ENCODE results near the gene NDUFB2.

The NDUFB2 gene

GRCh38 chr7:140744005-140744404 is 47.5 kb downstream of the NDUFB2 start:
- Mint-ChIP-seq H3K36me3 (ENCODE audit: low read depth) (peaks cover 47% of the 10 kb centered on the region), H3K27ac (no peak overlapping the region), H3K4me1 (no peaks in the 10 kb centered on the region), H3K4me3 (no peak overlapping the region), H3K9me3 (no peaks in the 10 kb centered on the region), H3K27me3 (ENCODE audit: low read depth) (no peaks in the 10 kb centered on the region)
- TF ChIP-seq CTCF (IDR thresholded peaks at IDR 0.05; ENCODE audit: unreplicated experiment in 3 of 3) = no peak

GRCh38 chr7:140745266-140746058 is 49.0 kb downstream of the NDUFB2 start:
- Mint-ChIP-seq H3K27ac (no peak overlapping the region), H3K27me3 (ENCODE audit: low read depth) (no peaks in the 10 kb centered on the region), H3K4me3 (no peak overlapping the region)

GRCh38 chr7:140746751-140747150 is 50.2 kb downstream of the NDUFB2 start:
- H3K36me3 Mint-ChIP-seq (ENCODE audit: low read depth) = peaks cover 39% of the 10 kb centered on the region
- no peak overlapping the region for H3K27ac Mint-ChIP-seq
- no peak overlapping the region for H3K4me3 Mint-ChIP-seq

More at GRCh38 chr7:140745266-140746058, 49.0 kb downstream of the NDUFB2 start:
- TF ChIP-seq CTCF (IDR thresholded peaks at IDR 0.05; ENCODE audit: unreplicated experiment in 3 of 3) = no peak
- H3K9me3 Mint-ChIP-seq = no peaks in the 10 kb centered on the region
- no peaks in the 10 kb centered on the region for H3K4me1 Mint-ChIP-seq
- H3K36me3 Mint-ChIP-seq (ENCODE audit: low read depth) = peaks cover 47% of the 10 kb centered on the region

DNA sequence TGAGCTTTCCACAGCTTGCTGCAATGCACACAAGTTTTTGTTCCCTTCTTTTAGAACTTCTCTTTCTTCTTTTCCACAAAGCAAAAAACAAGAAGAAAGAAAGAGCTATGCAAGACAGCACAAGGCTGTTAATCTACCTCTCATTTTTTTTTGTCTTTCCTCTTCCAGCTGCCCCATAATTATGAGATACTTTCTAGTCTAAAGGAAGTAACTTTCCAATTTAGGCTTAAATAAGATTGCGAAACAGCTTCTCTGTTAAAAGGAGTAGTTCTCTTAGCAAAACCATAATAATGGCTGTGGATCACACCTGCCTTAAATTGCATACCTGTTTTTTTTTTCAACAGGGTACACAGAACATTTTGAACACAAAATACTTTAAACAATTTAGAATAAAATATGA is 56.0 kb downstream of the NDUFB2 start:
- peaks cover 48% of the 10 kb centered on the region for H3K36me3 Mint-ChIP-seq (ENCODE audit: low read depth)
- no peak overlapping the region for H3K27ac Mint-ChIP-seq
- H3K4me3 Mint-ChIP-seq = no peak overlapping the region
- no peaks in the 10 kb centered on the region for H3K27me3 Mint-ChIP-seq (ENCODE audit: low read depth)
- no peak for TF ChIP-seq CTCF (IDR thresholded peaks at IDR 0.05; ENCODE audit: unreplicated experiment in 3 of 3)
- no peaks in the 10 kb centered on the region for H3K4me1 Mint-ChIP-seq
- no peaks in the 10 kb centered on the region for H3K9me3 Mint-ChIP-seq

More at GRCh38 chr7:140746751-140747150, 50.2 kb downstream of the NDUFB2 start:
- TF ChIP-seq CTCF (IDR thresholded peaks at IDR 0.05; ENCODE audit: unreplicated experiment in 3 of 3) = no peak
- Mint-ChIP-seq H3K4me1 (no peaks in the 10 kb centered on the region), H3K27me3 (ENCODE audit: low read depth) (no peaks in the 10 kb centered on the region), H3K9me3 (no peaks in the 10 kb centered on the region)

DNA sequence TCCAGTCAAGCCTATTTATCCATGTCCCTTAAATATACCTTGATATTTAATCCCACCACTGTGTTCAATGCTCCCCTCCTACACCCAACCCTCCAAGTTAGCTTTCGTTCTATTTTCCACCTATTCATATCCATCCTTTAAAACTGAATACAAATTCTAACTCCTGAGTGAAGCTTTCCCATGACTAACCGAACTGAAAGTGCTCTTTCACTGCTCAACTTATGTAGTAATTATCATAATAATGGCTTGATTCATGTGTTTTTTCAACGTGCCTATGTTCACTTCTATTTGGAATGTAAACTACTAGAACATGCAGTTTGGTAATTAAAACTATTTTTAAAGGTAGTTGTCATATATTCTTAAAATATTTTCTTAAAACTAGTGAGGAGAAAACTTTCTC is 58.0 kb downstream of the NDUFB2 start:
- Mint-ChIP-seq H3K27ac (no peak overlapping the region), H3K4me3 (no peak overlapping the region), H3K4me1 (no peaks in the 10 kb centered on the region), H3K27me3 (ENCODE audit: low read depth) (no peaks in the 10 kb centered on the region), H3K9me3 (peaks cover 1% of the 10 kb centered on the region), H3K36me3 (ENCODE audit: low read depth) (peaks cover 54% of the 10 kb centered on the region)
- TF ChIP-seq CTCF (IDR thresholded peaks at IDR 0.05; ENCODE audit: unreplicated experiment in 3 of 3) = no peak

Measured in nephron (organoid).